GM12865 (cell line): ENCODE measurements around the gene DEGS1.

Experiments used
- DNase-seq: peaks from one replicate; pipeline ENCODE4 v3.0.0; 2010; ENCODE audit warnings: low read depth
- H3K4me3 ChIP-seq: 2 replicates; pipeline ENCODE4 v1.5.1; 2011; ENCODE audit warnings: mild to moderate bottlenecking, low read depth, low read length, control low read depth
- CTCF ChIP-seq: IDR thresholded peaks from 2 replicates; pipeline ENCODE4 v1.5.1; 2011; ENCODE audit warnings: low read length, control low read depth, low read depth, inconsistent platforms; ENCODE audit not compliant: insufficient read depth; ENCODE audit errors: missing control alignments

The DEGS1 gene

GRCh38 chr1:224238756-224239155, 55.7 kb downstream of the DEGS1 start:
- no peak overlapping the region for H3K4me3 ChIP-seq
- no peak for DNase-seq
- no peak for TF ChIP-seq CTCF
